Naive thymus-derived CD8-positive, alpha-beta T cell (primary cell): ENCODE data around the gene PDLIM1. TPM values are rescaled to one million over a fixed set of nuclear protein-coding genes. Genes with fewer than 3 reads are reported as not detected.

ENCODE experiments used
- ATAC-seq, 2 donors: fragments of 150-1000 bp; cut with Tn5 transposase in 1 of 2; sonication (Bioruptor Pico), chemical (Tn5 transposase) in 1 of 2; 1 replicate in 1 of 2; 2 replicates in 1 of 2; pipeline ENCODE4 v1.10.0; 2021; ENCODE audit warnings: mild to moderate bottlenecking in 2 of 2, moderate library complexity in 2 of 2
- POLR2A ChIA-PET: fragments of 350-600 bp; sonication (Branson Sonifier 250); formaldehyde crosslinking; loops from one replicate; lab custom pipeline; 2021; ENCODE audit warnings: antibody characterized with exemption; lab: Charles Lee
- DNase-seq, 10 donors: peaks; one replicate each; pipeline versions ENCODE4 v3.0.0 to v3.0.0-alpha.2; 2020 to 2022
- H3K27ac Mint-ChIP-seq, 10 donors: one replicate each; pipeline ENCODE4 v1.8.0; 2020 to 2022; ENCODE audit warnings: mild to moderate bottlenecking in 10 of 10, mixed read lengths in 10 of 10, moderate library complexity in 4 of 10, inconsistent platforms in 1 of 10
- H3K27me3 Mint-ChIP-seq, 5 donors: one replicate each; pipeline ENCODE4 v1.8.0; 2021 to 2022; ENCODE audit warnings: mixed read lengths in 5 of 5
- H3K36me3 Mint-ChIP-seq, 3 donors: one replicate each; pipeline ENCODE4 v1.8.0; 2020 to 2022; ENCODE audit warnings: mixed read lengths in 3 of 3, mild to moderate bottlenecking in 2 of 3, inconsistent platforms in 1 of 3
- H3K4me1 Mint-ChIP-seq, 4 donors: one replicate each; pipeline ENCODE4 v1.8.0; 2021 to 2022; ENCODE audit warnings: mixed read lengths in 4 of 4
- H3K4me3 Mint-ChIP-seq, 10 donors: one replicate each; pipeline ENCODE4 v1.8.0; 2020 to 2022; ENCODE audit warnings: mild to moderate bottlenecking in 10 of 10, mixed read lengths in 10 of 10, moderate library complexity in 6 of 10, inconsistent platforms in 1 of 10
- H3K9me3 Mint-ChIP-seq, 9 donors: one replicate each; pipeline ENCODE4 v1.8.0; 2020 to 2022; ENCODE audit warnings: mixed read lengths in 9 of 9, mild to moderate bottlenecking in 3 of 9, inconsistent platforms in 1 of 9, moderate library complexity in 1 of 9
- polyA plus RNA-seq, 3 donors: library from polyadenylated mRNA; unstranded; fragments of 300-500 nt; fragmentation: Illumina TruSeq; gene quantifications; one replicate each; pipeline ENCODE4 v1.2.3, GENCODE V29; 2021
- total RNA-seq, 8 experiments: library from RNA in 2 of 8; stranded (reverse) in 2 of 8; gene quantifications; one replicate each; pipeline ENCODE4 v1.2.3 and lab custom pipeline; 2021 to 2026

The PDLIM1 gene
- total and polyA plus RNA-seq, 5 experiments from 2014 or later: 0.48 to 15.2 (median 4.5) TPM

GRCh38 chr10:95187617-95188016 is 103.2 kb downstream of the PDLIM1 start:
- POLR2A ChIA-PET: no interaction called here
- Mint-ChIP-seq H3K4me1 (peaks cover 6 to 8% (median 6%) of the 10 kb centered on the region in 4 donors), H3K9me3 (peaks cover 0 to 3% (median 0%) of the 10 kb centered on the region in 9 donors), H3K4me3 (no peak overlapping the region), H3K36me3 (no peaks in the 10 kb centered on the region), H3K27ac (no peak overlapping the region), H3K27me3 (peaks cover 0 to 15% (median 8%) of the 10 kb centered on the region in 5 donors)
- ATAC-seq (no peak), DNase-seq (no peak)

Other genes starting within 250 kb of the PDLIM1 start
- gene CYP2C8, start 221.5 kb downstream of the PDLIM1 start, total RNA-seq: under 1 TPM; 0.78 to 0.80 TPM
- under 1 TPM in 2 of 3 donors, not detected in 1; 0.38 to 0.40 TPM for gene CYP2C8, start 221.5 kb downstream of the PDLIM1 start, polyA plus RNA-seq
- not detected for gene ACSM6, start 96.8 kb downstream of the PDLIM1 start, total RNA-seq
- not detected for gene ACSM6, start 96.8 kb downstream of the PDLIM1 start, polyA plus RNA-seq